H9 (cell line): Measurements from ENCODE around the gene CYTL1. TPM values are rescaled to one million over a fixed set of nuclear protein-coding genes. Genes with fewer than 3 reads are reported as not detected.
"Not testable (repeated sequence)": the region's sequence is repeated elsewhere in the genome, so short reads cannot be mapped to it uniquely, and the experiment has no call there.

ENCODE experiments used
- DNase-seq: peaks from one replicate; pipeline ENCODE4 v3.0.0-alpha.2; 2017
- H2AFZ ChIP-seq: one replicate; pipeline ENCODE4 v1.6.1; 2013; ENCODE audit warnings: mild to moderate bottlenecking, low read length, control low read depth, moderate library complexity
- H2AK5ac ChIP-seq: 2 replicates; pipeline ENCODE4 v1.6.1; 2013; ENCODE audit warnings: low read length, control low read depth, mixed read lengths; ENCODE audit not compliant: insufficient read length
- H2BK120ac ChIP-seq: one replicate; pipeline ENCODE4 v1.6.1; 2013; ENCODE audit warnings: low read depth, mild to moderate bottlenecking, low read length, control low read depth, inconsistent platforms; ENCODE audit not compliant: poor library complexity, severe bottlenecking
- H2BK12ac ChIP-seq: 2 replicates; pipeline ENCODE4 v1.6.1; 2013; ENCODE audit warnings: low read length, control low read depth, mixed read lengths, low read depth; ENCODE audit not compliant: insufficient read length
- H2BK15ac ChIP-seq: 2 replicates; pipeline ENCODE4 v1.6.1; 2013; ENCODE audit warnings: low read depth, low read length, control low read depth
- H2BK20ac ChIP-seq: one replicate; pipeline ENCODE4 v1.6.1; 2013; ENCODE audit warnings: low read depth, mild to moderate bottlenecking, low read length, control low read depth, inconsistent platforms; ENCODE audit not compliant: poor library complexity, severe bottlenecking
- H2BK5ac ChIP-seq: 2 replicates; pipeline ENCODE4 v1.6.1; 2013; ENCODE audit warnings: low read length, control low read depth, mixed read lengths; ENCODE audit not compliant: insufficient read length
- H3K14ac ChIP-seq: 2 replicates; pipeline ENCODE4 v1.6.1; 2013; ENCODE audit warnings: low read length, control low read depth; ENCODE audit not compliant: insufficient read depth
- H3K18ac ChIP-seq: 2 replicates; pipeline ENCODE4 v1.6.1; 2013; ENCODE audit warnings: low read depth, mild to moderate bottlenecking, mixed read lengths, low read length, control low read depth; ENCODE audit not compliant: insufficient read length
- H3K23ac ChIP-seq: 2 replicates; pipeline ENCODE4 v1.6.1; 2013; ENCODE audit warnings: low read length, control low read depth, mixed read lengths, low read depth; ENCODE audit not compliant: insufficient read length
- H3K23me2 ChIP-seq: 2 replicates; pipeline ENCODE4 v1.6.1; 2013; ENCODE audit warnings: low read depth, mild to moderate bottlenecking, mixed read lengths, low read length, control low read depth; ENCODE audit not compliant: insufficient read length, poor library complexity, severe bottlenecking
- H3K27ac ChIP-seq: 2 replicates; pipeline ENCODE4 v1.5.1; 2013; ENCODE audit warnings: low read length, control low read depth, mixed read lengths, low read depth; ENCODE audit not compliant: insufficient read length
- H3K27me3 ChIP-seq: 2 replicates; pipeline ENCODE4 v1.6.1; 2013; ENCODE audit warnings: low read length, control low read depth, inconsistent platforms; ENCODE audit not compliant: insufficient read depth
- H3K4ac ChIP-seq: 2 replicates; pipeline ENCODE4 v1.6.1; 2013; ENCODE audit warnings: low read depth, mild to moderate bottlenecking, control low read depth, inconsistent platforms, low read length, moderate library complexity
- H3K4me1 ChIP-seq: 2 replicates; pipeline ENCODE4 v1.6.1; 2013; ENCODE audit warnings: low read length, control low read depth, inconsistent platforms; ENCODE audit not compliant: insufficient read depth
- H3K4me2 ChIP-seq: 2 replicates; pipeline ENCODE4 v1.6.1; 2013; ENCODE audit warnings: low read length, control low read depth, mixed read lengths; ENCODE audit not compliant: insufficient read length, insufficient read depth
- H3K56ac ChIP-seq: 2 replicates; pipeline ENCODE4 v1.6.1; 2013; ENCODE audit warnings: low read depth, mild to moderate bottlenecking, mixed read lengths, low read length, control low read depth; ENCODE audit not compliant: insufficient read length
- H3K79me1 ChIP-seq: 2 replicates; pipeline ENCODE4 v1.6.1; 2013; ENCODE audit warnings: low read depth, mild to moderate bottlenecking, moderate library complexity, low read length, control low read depth, inconsistent platforms; ENCODE audit not compliant: insufficient read depth, poor library complexity, severe bottlenecking
- H3K79me2 ChIP-seq: 2 replicates; pipeline ENCODE4 v1.6.1; 2013; ENCODE audit warnings: low read length, control low read depth, inconsistent platforms; ENCODE audit not compliant: insufficient read depth
- H3K9ac ChIP-seq: 2 replicates; pipeline ENCODE4 v1.6.1; 2013; ENCODE audit warnings: low read length, control low read depth, mixed read lengths; ENCODE audit not compliant: insufficient read length; ENCODE audit errors: extremely low read depth
- H3K9me3 ChIP-seq: one replicate; pipeline ENCODE4 v1.6.1; 2013; ENCODE audit warnings: low read depth, low read length, inconsistent platforms; ENCODE audit not compliant: control insufficient read depth
- H3T11ph ChIP-seq: one replicate; pipeline ENCODE4 v1.6.1; 2013; ENCODE audit warnings: mild to moderate bottlenecking, low read length, control low read depth, inconsistent platforms
- H4K20me1 ChIP-seq: one replicate; pipeline ENCODE4 v1.6.1; 2013; ENCODE audit not compliant: control insufficient read depth, insufficient read length, insufficient read depth
- H4K5ac ChIP-seq: 2 replicates; pipeline ENCODE4 v1.6.1; 2013; ENCODE audit warnings: low read depth, mild to moderate bottlenecking, mixed read lengths, low read length, control low read depth; ENCODE audit not compliant: insufficient read length
- H4K8ac ChIP-seq: replicated peaks from 2 replicates; pipeline ENCODE4 v1.6.1; 2013; ENCODE audit warnings: low read length, control low read depth, mixed read lengths, low read depth; ENCODE audit not compliant: insufficient read length
- H4K91ac ChIP-seq: 2 replicates; pipeline ENCODE4 v1.6.1; 2013; ENCODE audit warnings: low read depth, mild to moderate bottlenecking, moderate library complexity, mixed read lengths, low read length, control low read depth; ENCODE audit not compliant: insufficient read length
- H3K27ac Mint-ChIP-seq, 3 experiments: 2 replicates in 2 of 3; 3 replicates in 1 of 3; pipeline ENCODE4 v1.8.0; 2020 to 2021; ENCODE audit warnings: mixed read lengths in 3 of 3, mild to moderate bottlenecking in 1 of 3, moderate library complexity in 1 of 3
- H3K27me3 Mint-ChIP-seq: 2 replicates; pipeline ENCODE4 v1.8.0; 2021; ENCODE audit warnings: low read depth, mild to moderate bottlenecking, moderate library complexity, mixed read lengths
- H3K36me3 Mint-ChIP-seq, 3 experiments: 2 replicates in 2 of 3; 3 replicates in 1 of 3; pipeline ENCODE4 v1.8.0; 2020 to 2021; ENCODE audit warnings: low read depth in 3 of 3, mixed read lengths in 3 of 3; ENCODE audit not compliant: insufficient read depth in 1 of 3
- H3K4me1 Mint-ChIP-seq, 2 experiments: 2 replicates each; pipeline ENCODE4 v1.8.0; 2020; ENCODE audit warnings: mixed read lengths in 2 of 2
- H3K4me3 Mint-ChIP-seq, 2 experiments: 2 replicates in 1 of 2; 3 replicates in 1 of 2; pipeline ENCODE4 v1.8.0; 2020 to 2021; ENCODE audit warnings: mild to moderate bottlenecking in 2 of 2, mixed read lengths in 2 of 2, moderate library complexity in 1 of 2
- H3K9me3 Mint-ChIP-seq, 2 experiments: 2 replicates in 1 of 2; 3 replicates in 1 of 2; pipeline ENCODE4 v1.8.0; 2020; ENCODE audit warnings: mild to moderate bottlenecking in 2 of 2, mixed read lengths in 2 of 2, moderate library complexity in 1 of 2
- CTCF ChIP-seq: fragments of 200-600 bp; sonication (generic); conservative IDR thresholded peaks from 3 replicates; pipeline ENCODE4 v1.8.0; 2021; ENCODE audit warnings: antibody characterized with exemption, mild to moderate bottlenecking
- WGBS: extraction: QIAGEN DNeasy Blood & Tissue Kit; methylation state at CpG from one replicate; pipeline ENCODE4 v1.1.7; 2013; ENCODE audit warnings: missing lambda C conversion rate, low lambda C conversion rate, mixed read lengths; ENCODE audit not compliant: insufficient read length; ENCODE audit errors: extremely low coverage; 5-methylcytosine and 5-hydroxymethylcytosine counted together
- total RNA-seq: library from RNA; stranded (reverse); gene quantifications from 2 replicates; pipeline ENCODE4 v1.2.1, GENCODE V29; 2021

The CYTL1 gene
- total RNA-seq, 1 experiment from 2014 or later = 1.7 TPM

DNA sequence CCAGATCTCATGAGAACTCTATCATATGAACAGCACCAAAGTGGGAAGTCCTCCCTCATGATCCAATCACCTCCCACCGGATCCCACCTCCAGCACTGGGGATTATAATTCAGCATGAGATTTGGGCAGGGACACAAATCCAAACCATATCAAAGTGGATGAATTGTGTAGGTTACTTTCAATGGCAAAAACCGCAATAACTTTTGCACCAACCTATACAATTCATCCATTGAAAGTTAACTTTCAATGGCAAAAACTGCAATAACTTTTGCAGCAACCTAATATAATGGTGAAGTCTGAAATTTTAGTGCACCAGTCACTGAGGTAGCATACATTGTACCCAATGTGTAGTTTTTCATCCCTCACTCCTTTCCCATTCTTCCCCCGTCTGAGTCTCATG, 48.6 kb upstream of the CYTL1 start:
- Mint-ChIP-seq H3K4me1 (peaks cover 9 to 22% of the 10 kb centered on the region in 2 experiments), H3K27ac (no peak overlapping the region), H3K4me3 (no peak overlapping the region), H3K27me3 (peaks cover 15% of the 10 kb centered on the region), H3K36me3 (peaks cover 0 to 12% (median 7%) of the 10 kb centered on the region in 3 experiments; a peak in 4 of 7 replicates), H3K9me3 (peaks cover 19 to 21% of the 10 kb centered on the region in 2 experiments)
- DNase-seq = no peak
- Histone ChIP-seq H4K91ac (no peak overlapping the region), H3K4me2 (no peak overlapping the region), H3K23ac (no peak overlapping the region), H2BK120ac (no peak overlapping the region), H3K56ac (no peak overlapping the region), H3K79me2 (no peaks in the 10 kb centered on the region), H3K9me3 (peaks cover 3% of the 10 kb centered on the region), H2AFZ (no peak overlapping the region), H4K5ac (no peak overlapping the region), H3K79me1 (no peaks in the 10 kb centered on the region), H3K27ac (no peak overlapping the region), H3K4me1 (no peaks in the 10 kb centered on the region), H2BK5ac (no peak overlapping the region), H3K14ac (no peak overlapping the region), H2BK15ac (no peak overlapping the region), H3K27me3 (no peaks in the 10 kb centered on the region), H2BK12ac (no peak overlapping the region), H2BK20ac (no peak overlapping the region), H3T11ph (no peak overlapping the region), H3K23me2 (no peaks in the 10 kb centered on the region), H4K8ac (no peak overlapping the region), H4K20me1 (no peaks in the 10 kb centered on the region), H3K9ac (no peak overlapping the region), H3K18ac (no peak overlapping the region), H3K4ac (no peak overlapping the region), H2AK5ac (no peak overlapping the region)
- WGBS = no CpG with 5 or more reads among the region's 3 CpGs
- no peak for TF ChIP-seq CTCF

GRCh38 chr4:5066968-5067367, 47.7 kb upstream of the CYTL1 start:
- Mint-ChIP-seq H3K27me3 (peaks cover 20% of the 10 kb centered on the region), H3K4me1 (peaks cover 5 to 17% of the 10 kb centered on the region in 2 experiments), H3K9me3 (peaks cover 19 to 21% of the 10 kb centered on the region in 2 experiments), H3K36me3 (peaks cover 0 to 12% (median 7%) of the 10 kb centered on the region in 3 experiments; a peak in 4 of 7 replicates)
- not testable (repeated sequence) for H3K4me3 Mint-ChIP-seq, H3K9ac ChIP-seq, H3K27me3 ChIP-seq, H3K56ac ChIP-seq, H3K79me2 ChIP-seq, H3T11ph ChIP-seq, H2BK5ac ChIP-seq, H4K20me1 ChIP-seq, H3K27ac ChIP-seq, H3K18ac ChIP-seq, H3K79me1 ChIP-seq, H3K9me3 ChIP-seq, H3K23me2 ChIP-seq, H2BK15ac ChIP-seq, H3K4me1 ChIP-seq, H2BK12ac ChIP-seq, H2BK120ac ChIP-seq, H4K8ac ChIP-seq, H3K23ac ChIP-seq, DNase-seq, H2AK5ac ChIP-seq, H3K4ac ChIP-seq, H2AFZ ChIP-seq, H4K91ac ChIP-seq, H4K5ac ChIP-seq, H2BK20ac ChIP-seq, H3K4me2 ChIP-seq, H3K14ac ChIP-seq, H3K27ac Mint-ChIP-seq
- no CpG with 5 or more reads among the region's 3 CpGs for WGBS
